Testis (tissue), 2 donors: ENCODE measurements around the gene FBXL14.

Experiments used
- CTCF ChIP-seq, 3 experiments: fragments of 450-650 bp in 2 of 3; fragments of 200-600 bp in 1 of 3; sonication (generic) in 1 of 3; IDR thresholded peaks; one replicate each; pipeline ENCODE4 v1.5.1; 2016 to 2019; ENCODE audit warnings: antibody characterized with exemption in 3 of 3, mild to moderate bottlenecking in 2 of 3, moderate library complexity in 1 of 3
- POLR2A ChIP-seq: fragments of 450-650 bp; IDR thresholded peaks from one replicate; pipeline ENCODE4 v1.6.1; 2017; ENCODE audit warnings: antibody characterized with exemption, mild to moderate bottlenecking, moderate library complexity

- no peak for TF ChIP-seq CTCF (IDR thresholded peaks at IDR 0.05)
- no peak for TF ChIP-seq POLR2A
Measured at GRCh38 chr12:1590221-1590979, 4.0 kb downstream of the FBXL14 start.
